GM23338 (cell line): ENCODE measurements around the gene NIPA2. TPM values are rescaled to one million over a fixed set of nuclear protein-coding genes. Genes with fewer than 3 reads are reported as not detected.

Experiments used
- ATAC-seq: fragments of 200-7000 bp; cut with Tn5 transposase; 3 replicates; pipeline ENCODE4 v1.9.1; 2020
- DNase-seq: peaks from one replicate; pipeline ENCODE4 v3.0.0-alpha.2; 2015; ENCODE audit warnings: low spot score
- H2AFZ ChIP-seq: fragments of 200-600 bp; sonication (generic); 2 replicates; pipeline ENCODE4 v1.8.0; 2016; ENCODE audit warnings: antibody characterized with exemption, mild to moderate bottlenecking, moderate library complexity
- H3F3A ChIP-seq: fragments of 200-600 bp; sonication (generic); replicated peaks from 2 replicates; pipeline ENCODE4 v1.8.0; 2017; ENCODE audit warnings: antibody characterized with exemption, mixed run types, low read depth
- H3K27ac ChIP-seq: fragments of 200-600 bp; sonication (generic); 2 replicates; pipeline ENCODE4 v1.6.1; 2016; ENCODE audit warnings: low read depth
- H3K27me3 ChIP-seq: fragments of 200-600 bp; sonication (generic); 2 replicates; pipeline ENCODE4 v1.8.0; 2016; ENCODE audit warnings: mild to moderate bottlenecking, mixed run types, moderate library complexity; ENCODE audit not compliant: insufficient read depth
- H3K36me3 ChIP-seq: fragments of 200-600 bp; sonication (generic); 2 replicates; pipeline ENCODE4 v1.8.0; 2016; ENCODE audit warnings: mild to moderate bottlenecking; ENCODE audit not compliant: insufficient read depth
- H3K4me1 ChIP-seq: fragments of 200-600 bp; sonication (generic); 2 replicates; pipeline ENCODE4 v1.8.0; 2016; ENCODE audit warnings: mild to moderate bottlenecking, moderate library complexity; ENCODE audit not compliant: insufficient read depth
- H3K4me2 ChIP-seq: fragments of 200-600 bp; sonication (generic); 2 replicates; pipeline ENCODE4 v1.7.1; 2017; ENCODE audit warnings: mixed run types
- H3K4me3 ChIP-seq: fragments of 200-600 bp; sonication (generic); 2 replicates; pipeline ENCODE4 v1.6.1; 2016; ENCODE audit warnings: mixed run types
- H3K79me2 ChIP-seq: fragments of 200-600 bp; sonication (generic); replicated peaks from 2 replicates; pipeline ENCODE4 v1.8.0; 2017; ENCODE audit warnings: mild to moderate bottlenecking; ENCODE audit not compliant: insufficient read depth
- H3K9me2 ChIP-seq: fragments of 200-600 bp; sonication (generic); 2 replicates; pipeline ENCODE4 v1.8.0; 2017; ENCODE audit not compliant: insufficient read depth
- H4K20me1 ChIP-seq: fragments of 200-600 bp; sonication (generic); replicated peaks from 2 replicates; pipeline ENCODE4 v1.8.0; 2017; ENCODE audit warnings: mild to moderate bottlenecking; ENCODE audit not compliant: insufficient read depth
- H3K27ac Mint-ChIP-seq: 2 replicates; pipeline ENCODE4 v1.8.0; 2020; ENCODE audit warnings: inconsistent platforms, mild to moderate bottlenecking, moderate library complexity, mixed read lengths
- H3K27me3 Mint-ChIP-seq: 3 replicates; pipeline ENCODE4 v1.8.0; 2022; ENCODE audit warnings: low read depth, mild to moderate bottlenecking, moderate library complexity, mixed read lengths, inconsistent platforms; ENCODE audit not compliant: insufficient read depth, poor library complexity
- H3K36me3 Mint-ChIP-seq: 3 replicates; pipeline ENCODE4 v1.8.0; 2021; ENCODE audit warnings: low read depth, mild to moderate bottlenecking, inconsistent platforms, moderate library complexity, mixed read lengths
- H3K4me1 Mint-ChIP-seq: 3 replicates; pipeline ENCODE4 v1.8.0; 2020; ENCODE audit warnings: mild to moderate bottlenecking, inconsistent platforms, mixed read lengths
- H3K4me3 Mint-ChIP-seq: 3 replicates; pipeline ENCODE4 v1.8.0; 2021; ENCODE audit warnings: moderate library complexity, mild to moderate bottlenecking, inconsistent platforms, mixed read lengths
- H3K9me3 Mint-ChIP-seq: 3 replicates; pipeline ENCODE4 v1.8.0; 2020; ENCODE audit warnings: moderate library complexity, mild to moderate bottlenecking, inconsistent platforms, mixed read lengths
- CTCF ChIP-seq, 2 experiments: fragments of 200-600 bp in 1 of 2; sonication (generic) in 1 of 2; conservative IDR thresholded peaks; 2 replicates each; pipeline versions ENCODE4 v1.5.1 to v1.6.1; 2016 to 2017; ENCODE audit warnings: antibody characterized with exemption in 2 of 2, low read depth in 2 of 2, mild to moderate bottlenecking in 2 of 2, moderate library complexity in 1 of 2
- ETS1 ChIP-seq: IDR thresholded peaks from 2 replicates; pipeline ENCODE4 v1.6.1; 2016; ENCODE audit warnings: antibody characterized with exemption
- EZH2 ChIP-seq: fragments of 200-600 bp; sonication (generic); IDR thresholded peaks from one replicate; pipeline ENCODE4 v1.8.0; 2017; ENCODE audit warnings: antibody characterized with exemption, mild to moderate bottlenecking, low read depth; ENCODE audit not compliant: unreplicated experiment
- NANOG ChIP-seq: IDR thresholded peaks from 2 replicates; pipeline ENCODE4 v1.6.1; 2016; ENCODE audit warnings: antibody characterized with exemption, borderline replicate concordance
- STAT1 ChIP-seq: IDR thresholded peaks from one replicate; pipeline ENCODE4 v1.6.1; 2016; ENCODE audit warnings: antibody characterized with exemption; ENCODE audit not compliant: unreplicated experiment
- ZNF331 ChIP-seq: fragments of 250-450 bp; sonication (Bioruptor Pico); IDR thresholded peaks from 2 replicates; pipeline ENCODE4 v1.5.0; 2020; ENCODE audit warnings: low read depth, mild to moderate bottlenecking, moderate library complexity
- ZNF462 ChIP-seq: fragments of 250-450 bp; sonication (Bioruptor Pico); IDR thresholded peaks from 2 replicates; pipeline ENCODE4 v1.5.0; 2020; ENCODE audit warnings: mild to moderate bottlenecking, moderate library complexity
- polyA plus RNA-seq: library from polyadenylated mRNA; unstranded; fragments of >200 nt; fragmentation: Nextera tagmentation; extraction: Ambion mirVana; gene quantifications from 2 replicates; pipeline ENCODE4 v1.2.1, GENCODE V29; 2016
- total RNA-seq: library from RNA; depleted of rRNA; stranded (reverse); fragments of >200 nt; shearing (Covaris generic); gene quantifications from 2 replicates; pipeline ENCODE4 v1.2.3, GENCODE V29; 2014

NIPA2 gene
- total and polyA plus RNA-seq, 2 experiments from 2014 or later, result 35.0 to 105 TPM

- TF ChIP-seq ETS1 (no peak), CTCF (conservative IDR thresholded peaks at IDR 0.05; ENCODE audit: low read depth in 2 of 2) (no peak)
These were observed 51.8 kb downstream of the NIPA2 start (continued) for GRCh38 chr15:22890296-22890695.

GRCh38 chr15:22891426-22892210 lies 53.2 kb downstream of the NIPA2 start:
- Histone ChIP-seq H4K20me1 (no peaks in the 10 kb centered on the region; the same call in 1 of the 2 replicates), H3K4me3 (no peak overlapping the region), H3K27ac (no peak overlapping the region), H3K9me2 (no peaks in the 10 kb centered on the region), H3K4me1 (no peaks in the 10 kb centered on the region), H3K27me3 (no peaks in the 10 kb centered on the region), H3K79me2 (no peaks in the 10 kb centered on the region), H3K4me2 (no peak overlapping the region), H3F3A (no peaks in the 10 kb centered on the region), H2AFZ (no peak overlapping the region), H3K36me3 (no peaks in the 10 kb centered on the region)
- no peaks in the 10 kb centered on the region for H3K4me1 Mint-ChIP-seq
- ATAC-seq, result no peak
- no peak overlapping the region for H3K4me3 Mint-ChIP-seq
- H3K36me3 Mint-ChIP-seq, result peaks cover 14% of the 10 kb centered on the region; the same call in 2 of the 3 replicates
- H3K27me3 Mint-ChIP-seq, result peaks cover 2% of the 10 kb centered on the region
- no peak overlapping the region for H3K27ac Mint-ChIP-seq
- no peak for DNase-seq
- H3K9me3 Mint-ChIP-seq, result no peaks in the 10 kb centered on the region
- TF ChIP-seq STAT1, result no peak

GRCh38 chr15:22892333-22892732 lies 53.9 kb downstream of the NIPA2 start:
- ATAC-seq, result no peak
- H3K4me1 ChIP-seq, result no peaks in the 10 kb centered on the region
- no peaks in the 10 kb centered on the region for H3K4me1 Mint-ChIP-seq
- H3K9me2 ChIP-seq, result no peaks in the 10 kb centered on the region
- H3K27me3 ChIP-seq, result no peaks in the 10 kb centered on the region
- no peak for DNase-seq
- no peak overlapping the region for H2AFZ ChIP-seq
- H3F3A ChIP-seq, result no peaks in the 10 kb centered on the region
- H3K79me2 ChIP-seq, result no peaks in the 10 kb centered on the region
- no peak overlapping the region for H3K4me3 ChIP-seq
- no peak overlapping the region for H3K27ac Mint-ChIP-seq
- H3K27me3 Mint-ChIP-seq, result peaks cover 2% of the 10 kb centered on the region
- H4K20me1 ChIP-seq, result no peaks in the 10 kb centered on the region; the same call in 1 of the 2 replicates
- peaks cover 14% of the 10 kb centered on the region; the same call in 2 of the 3 replicates for H3K36me3 Mint-ChIP-seq
- no peaks in the 10 kb centered on the region for H3K36me3 ChIP-seq
- H3K9me3 Mint-ChIP-seq, result no peaks in the 10 kb centered on the region
- 0 out of 2 replicates have a peak overlapping the region, but pooled peaks have one; percentile 19 for H3K27ac ChIP-seq
- H3K4me3 Mint-ChIP-seq, result no peak overlapping the region
- H3K4me2 ChIP-seq, result no peak overlapping the region
- TF ChIP-seq STAT1 (no peak), EZH2 (no peak), ZNF462 (CRISPR knock-in tag) (no peak), CTCF (conservative IDR thresholded peaks at IDR 0.05; ENCODE audit: low read depth in 2 of 2) (no peak), ZNF331 (CRISPR knock-in tag) (no peak), NANOG (no peak)
